ENCODE data around the gene MESD. TPM values are rescaled to one million over a fixed set of nuclear protein-coding genes. Genes with fewer than 3 reads are reported as not detected.

Gene MESD
- total and polyA plus RNA-seq, 9 of the 15 experiments (the other 6 are each of a cell fraction or from before 2014, with no cell fraction given) = 11.3 to 39.7 (median 22.8) TPM

- no peak for TF ChIP-seq FUS (optimal IDR thresholded peaks at IDR 0.05; ENCODE audit: low read depth, low read length)
- TF ChIP-seq ZNF174 (CRISPR knock-in tag; IDR thresholded peaks at IDR 0.05) = no peak
- no peak for TF ChIP-seq BHLHE40 (IDR thresholded peaks at IDR 0.05; ENCODE audit: low read length)
- TF ChIP-seq KDM4B (IDR thresholded peaks at IDR 0.05; ENCODE audit: borderline replicate concordance in 2 of 2, low read depth in 1 of 2) = peak in 1 of 2 experiments; percentile 60; a peak in 1 of 4 replicates
- TF ChIP-seq HNRNPK (IDR thresholded peaks at IDR 0.05; ENCODE audit: low read depth, low read length, poor library complexity, severe bottlenecking) = no peak
- TF ChIP-seq CBX5 (IDR thresholded peaks at IDR 0.05; ENCODE audit: borderline replicate concordance, low read depth) = no peak
- no peak for TF ChIP-seq PTBP1 (IDR thresholded peaks at IDR 0.05; ENCODE audit: low read depth, low read length)
- peak; percentile 93 for TF ChIP-seq POLR2G (IDR thresholded peaks at IDR 0.05; ENCODE audit: low read depth, low read length)
- TF ChIP-seq PTTG1 (tag; IDR thresholded peaks at IDR 0.05; ENCODE audit: low read depth) = no peak
- TF ChIP-seq FOXK1 (CRISPR knock-in tag; IDR thresholded peaks at IDR 0.05; ENCODE audit: borderline replicate concordance) = no peak
- no peak for TF ChIP-seq NFIX (CRISPR knock-in tag; IDR thresholded peaks at IDR 0.05; ENCODE audit: low read depth)
- peak; percentile 97 for TF ChIP-seq ZBTB7A (IDR thresholded peaks at IDR 0.05; ENCODE audit: borderline replicate concordance, control insufficient read depth, low read depth, low read length)
- no peak for TF ChIP-seq LARP7 (IDR thresholded peaks at IDR 0.05)
- peak; percentile 67 to 83; a peak in 3 of 4 replicates for TF ChIP-seq MAZ (CRISPR knock-in tag; conservative IDR thresholded peaks at IDR 0.05 in 1 of 2, IDR thresholded peaks at IDR 0.05 in 1 of 2)
- TF ChIP-seq WHSC1 (IDR thresholded peaks at IDR 0.05; ENCODE audit: low read length) = no peak
- TF ChIP-seq, protein P1, sequence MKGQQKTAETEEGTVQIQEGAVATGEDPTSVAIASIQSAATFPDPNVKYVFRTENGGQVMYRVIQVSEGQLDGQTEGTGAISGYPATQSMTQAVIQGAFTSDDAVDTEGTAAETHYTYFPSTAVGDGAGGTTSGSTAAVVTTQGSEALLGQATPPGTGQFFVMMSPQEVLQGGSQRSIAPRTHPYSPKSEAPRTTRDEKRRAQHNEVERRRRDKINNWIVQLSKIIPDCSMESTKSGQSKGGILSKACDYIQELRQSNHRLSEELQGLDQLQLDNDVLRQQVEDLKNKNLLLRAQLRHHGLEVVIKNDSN (CRISPR knock-in tag; IDR thresholded peaks at IDR 0.05) = no peak
- TF ChIP-seq ETS2 (tag; IDR thresholded peaks at IDR 0.05; ENCODE audit: borderline replicate concordance, poor library complexity, severe bottlenecking) = no peak
- TF ChIP-seq NCOR1 (IDR thresholded peaks at IDR 0.05) = no peak
- no peak for TF ChIP-seq MLLT1 (IDR thresholded peaks at IDR 0.05)
- TF ChIP-seq SNIP1 (IDR thresholded peaks at IDR 0.05; ENCODE audit: low read depth) = no peak
- TF ChIP-seq ARNT (IDR thresholded peaks at IDR 0.05) = no peak
- no peak for TF ChIP-seq DDX20 (tag; IDR thresholded peaks at IDR 0.05; ENCODE audit: low read depth)
- TF ChIP-seq ZBTB43 (CRISPR knock-in tag; IDR thresholded peaks at IDR 0.05) = no peak
- 0 out of 2 replicates have a peak, but pooled peaks have one; percentile 48 for TF ChIP-seq SAFB (IDR thresholded peaks at IDR 0.05; ENCODE audit: borderline replicate concordance, low read depth, low read length)
- no peak for TF ChIP-seq ZNF143 (CRISPR knock-in tag; IDR thresholded peaks at IDR 0.05)
- TF ChIP-seq TCF3 (CRISPR knock-in tag; IDR thresholded peaks at IDR 0.05) = no peak
- TF ChIP-seq C11orf30 (IDR thresholded peaks at IDR 0.05; ENCODE audit: low read depth) = no peak
- TF ChIP-seq GTF2A2 (tag; IDR thresholded peaks at IDR 0.05) = no peak
These were observed 11.1 kb upstream of the MESD start, which contains the start of gene TLNRD1 (continued) for GRCh38 chr15:81000624-81001151.
